ENCODE results near the gene ECHDC1.
"Not testable (repeated sequence)": the region's sequence is repeated elsewhere in the genome, so short reads cannot be mapped to it uniquely, and the experiment has no call there.

Gene ECHDC1, protein sequence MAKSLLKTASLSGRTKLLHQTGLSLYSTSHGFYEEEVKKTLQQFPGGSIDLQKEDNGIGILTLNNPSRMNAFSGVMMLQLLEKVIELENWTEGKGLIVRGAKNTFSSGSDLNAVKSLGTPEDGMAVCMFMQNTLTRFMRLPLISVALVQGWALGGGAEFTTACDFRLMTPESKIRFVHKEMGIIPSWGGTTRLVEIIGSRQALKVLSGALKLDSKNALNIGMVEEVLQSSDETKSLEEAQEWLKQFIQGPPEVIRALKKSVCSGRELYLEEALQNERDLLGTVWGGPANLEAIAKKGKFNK

DNA sequence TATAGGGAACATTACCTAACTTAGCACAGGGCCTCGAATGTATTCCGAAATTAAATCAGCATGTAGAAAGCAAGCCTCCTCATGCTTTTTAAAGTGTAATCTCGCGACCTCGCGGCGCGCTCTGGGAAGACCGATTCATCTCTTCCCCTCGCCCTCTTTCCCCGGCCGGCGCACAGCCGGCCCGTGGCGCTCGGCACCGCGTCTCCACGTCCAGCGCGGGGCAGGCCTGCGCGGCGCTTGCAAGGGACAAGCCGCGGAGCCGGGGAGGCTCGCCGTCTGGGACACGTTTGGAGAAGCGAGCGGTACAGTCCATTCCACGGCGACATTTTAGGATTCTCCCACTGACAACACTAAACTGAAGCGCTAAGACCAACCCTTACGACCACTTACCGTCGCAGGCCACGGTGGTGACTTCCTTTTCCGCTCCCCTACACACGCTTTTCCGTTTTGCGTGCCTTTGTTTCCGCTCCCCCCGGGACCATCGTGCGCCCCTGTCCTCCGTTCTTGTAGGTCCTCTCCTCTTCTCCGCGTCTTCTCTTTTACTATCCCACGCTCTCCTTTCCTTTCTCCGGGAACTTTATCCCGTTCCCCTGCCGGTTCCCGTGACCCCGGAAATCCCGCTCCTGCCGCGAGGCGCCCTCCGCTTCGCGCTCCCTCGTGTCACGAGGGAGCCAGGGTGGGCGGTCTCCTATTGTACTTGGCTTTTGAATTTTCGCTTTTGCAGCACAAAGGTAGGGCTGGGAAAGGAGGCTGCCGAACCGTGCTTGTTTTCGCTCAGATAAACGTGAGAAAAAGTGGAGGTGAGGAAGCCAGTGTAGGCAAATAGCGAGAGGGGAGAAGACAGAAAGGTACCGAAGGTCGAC, at the start of gene ECHDC1:
ECHDC1 (minus strand) TSS at position 664 of the 863 bp plus-strand sequence. CDS start 12,581 bp downstream, outside the sequence.
- DNase-seq, result peak; percentile 74

DNA sequence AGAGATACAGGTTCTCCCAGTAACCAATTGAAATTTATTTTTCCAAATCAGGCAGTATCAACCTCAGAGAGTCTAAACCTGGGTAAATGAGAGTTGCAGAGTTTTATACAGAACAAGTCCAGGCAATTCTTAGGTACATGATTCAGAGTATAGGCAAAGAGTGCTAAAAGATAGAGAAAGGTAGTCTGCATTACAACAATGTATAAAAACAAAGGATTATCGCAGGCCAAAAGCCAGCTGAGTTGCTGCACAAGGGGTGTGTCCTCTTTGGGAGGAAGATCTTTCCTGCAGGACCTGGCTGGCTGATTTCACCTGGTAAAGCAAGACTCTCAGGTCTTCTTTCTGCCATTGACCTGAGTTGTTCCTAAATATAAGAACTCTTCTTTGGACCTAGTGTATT, 48.9 kb upstream of the ECHDC1 start:
- DNase-seq, result no peak

DNA sequence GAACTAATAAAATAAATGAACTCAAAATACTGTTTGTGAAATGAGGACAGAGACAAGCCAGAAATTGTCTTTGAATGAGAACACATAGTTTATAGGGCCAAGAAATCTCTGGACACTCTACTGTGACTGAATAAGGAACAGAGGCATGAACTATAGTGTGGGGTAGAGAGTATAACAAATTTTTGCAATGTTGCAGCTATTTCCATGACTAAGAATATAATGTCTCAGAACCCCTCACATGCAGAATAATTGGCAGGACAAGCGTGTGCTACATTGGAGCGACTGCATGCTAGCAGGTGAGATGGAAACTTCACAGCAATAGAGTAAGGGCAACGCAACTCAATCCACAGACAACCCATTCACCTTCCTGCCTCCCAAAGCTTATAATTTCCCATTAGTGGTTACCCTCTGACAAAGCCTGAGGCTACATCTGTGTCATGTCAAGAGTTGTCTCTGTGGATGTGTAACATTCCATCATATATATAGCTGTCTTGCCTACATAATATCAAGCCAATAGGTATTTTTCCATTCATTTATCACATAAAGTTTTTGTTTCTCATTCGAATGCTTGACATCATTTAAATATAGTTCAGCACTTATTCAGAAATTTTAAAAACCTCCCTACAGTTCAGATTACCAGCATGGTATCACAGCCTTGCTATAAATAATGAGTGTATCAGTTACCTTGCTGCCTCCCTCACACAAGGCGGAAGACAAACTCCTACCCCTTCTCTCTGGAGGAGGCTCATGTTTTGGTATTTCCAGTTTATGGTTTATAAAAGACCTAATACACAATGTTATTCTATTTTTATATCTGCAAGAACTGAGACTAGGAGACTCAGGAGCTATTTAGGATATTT, 47.9 kb upstream of the ECHDC1 start:
- no peak for DNase-seq

DNA sequence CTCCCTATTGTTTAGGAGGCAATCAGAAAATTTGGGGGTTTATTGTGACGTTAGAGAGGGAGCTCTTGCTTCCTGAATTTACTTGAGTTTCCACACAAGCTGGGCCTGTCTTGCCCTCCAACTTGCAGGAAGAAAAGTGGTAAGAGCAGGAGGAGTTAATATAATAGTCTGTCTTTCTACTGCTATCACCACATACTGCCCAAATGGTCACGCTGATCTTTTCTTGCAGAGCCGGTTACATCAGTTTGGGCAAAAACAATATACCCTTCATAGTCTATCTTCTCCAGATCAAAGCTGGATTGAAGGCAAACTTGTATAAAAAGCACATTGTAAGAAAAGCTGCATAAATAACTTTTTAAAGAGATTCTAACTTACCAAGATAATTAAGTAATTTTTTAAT, 46.3 kb upstream of the ECHDC1 start:
- no peak for DNase-seq

DNA sequence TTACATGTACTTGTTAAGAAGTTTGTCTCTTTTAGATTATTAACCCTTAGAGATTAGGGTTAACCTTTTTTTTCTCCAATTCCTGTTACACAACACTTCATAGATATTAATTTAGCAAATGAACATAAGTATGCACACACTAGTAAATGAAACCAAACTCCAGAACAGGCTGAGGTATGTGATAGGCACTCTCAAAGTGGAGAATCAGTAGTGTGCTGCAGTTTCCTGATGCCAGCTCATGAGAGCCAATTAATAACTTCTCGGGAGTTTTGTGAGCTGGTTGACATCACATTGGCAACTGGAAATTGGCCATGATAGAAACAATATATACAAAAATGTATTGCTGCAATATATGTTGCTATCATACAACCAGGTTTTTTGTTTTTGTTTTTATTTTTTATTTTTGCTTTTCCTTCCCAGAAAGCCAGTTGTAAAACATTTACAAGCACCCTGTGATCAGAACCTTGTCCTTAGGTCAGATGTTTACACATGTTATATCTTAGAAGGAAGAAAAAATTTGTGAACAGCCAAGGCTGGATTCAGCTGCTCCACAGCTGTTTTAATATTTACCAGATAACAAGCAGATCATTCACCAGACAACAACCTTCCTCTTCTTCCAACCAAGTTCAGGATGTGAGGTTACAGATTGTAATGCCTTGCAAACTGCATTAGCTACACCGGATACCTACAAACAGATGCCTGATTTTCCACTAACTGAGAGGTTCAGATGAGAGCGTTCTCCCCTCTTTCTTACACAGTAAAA, 42.4 kb upstream of the ECHDC1 start:
- DNase-seq, result no peak

DNA sequence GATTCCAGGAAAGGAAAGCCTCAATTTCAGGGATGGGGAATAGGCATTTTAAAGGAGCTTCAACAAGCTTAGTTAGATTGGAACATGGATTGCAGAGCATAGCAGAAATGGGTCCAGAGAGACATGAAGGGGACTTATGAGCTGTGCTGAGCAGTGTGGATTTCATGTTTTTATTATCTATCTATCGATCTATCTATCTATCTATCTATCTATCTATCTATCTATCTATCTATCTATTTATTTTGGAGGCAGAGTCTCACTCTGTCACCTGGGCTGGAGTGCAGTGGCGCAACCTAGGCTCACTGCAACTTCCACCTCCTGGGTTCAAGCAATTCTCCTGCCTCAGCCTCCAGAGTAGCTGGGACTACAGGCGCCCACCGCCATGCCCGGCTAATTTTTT, 41.4 kb upstream of the ECHDC1 start:
- not testable (repeated sequence) for DNase-seq

DNA sequence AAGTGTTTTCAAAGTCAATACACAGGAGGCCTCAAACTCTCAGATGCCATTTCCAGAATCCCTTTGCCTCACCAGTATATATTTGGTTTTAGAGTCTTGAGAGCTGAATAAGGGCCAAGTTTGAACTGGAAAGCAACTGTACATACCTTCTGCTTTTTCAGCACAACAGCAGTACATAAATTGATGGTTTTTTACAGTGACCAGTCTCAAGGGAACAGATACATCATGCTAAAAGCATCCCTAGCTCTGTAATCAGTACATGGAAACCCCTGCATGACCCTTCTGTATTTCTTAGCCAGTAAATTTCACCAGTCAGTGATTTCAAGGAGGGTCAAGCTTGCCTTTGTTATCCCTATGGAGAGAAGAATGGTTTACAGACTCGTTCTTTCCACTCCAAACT, 40.6 kb upstream of the ECHDC1 start:
- no peak for DNase-seq

DNA sequence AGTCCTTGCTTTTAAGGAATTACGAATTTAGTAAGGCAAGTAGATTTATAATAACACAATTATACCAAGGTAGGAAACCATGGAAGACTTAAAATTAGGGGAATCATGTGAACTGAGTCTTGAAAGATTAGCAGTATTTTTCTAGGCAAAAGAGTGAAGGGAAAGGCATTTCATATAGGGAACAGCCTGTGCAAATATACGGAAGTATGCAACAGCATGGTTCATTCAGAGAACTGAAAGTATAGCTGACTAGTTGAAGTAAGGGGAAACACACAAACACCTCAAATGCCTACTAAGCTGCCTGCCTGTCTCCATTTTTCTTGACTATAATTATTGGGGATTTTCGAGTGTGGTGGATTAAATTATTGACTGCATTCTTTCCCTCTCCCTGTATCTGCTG, 39.0 kb upstream of the ECHDC1 start:
- no peak for DNase-seq

DNA sequence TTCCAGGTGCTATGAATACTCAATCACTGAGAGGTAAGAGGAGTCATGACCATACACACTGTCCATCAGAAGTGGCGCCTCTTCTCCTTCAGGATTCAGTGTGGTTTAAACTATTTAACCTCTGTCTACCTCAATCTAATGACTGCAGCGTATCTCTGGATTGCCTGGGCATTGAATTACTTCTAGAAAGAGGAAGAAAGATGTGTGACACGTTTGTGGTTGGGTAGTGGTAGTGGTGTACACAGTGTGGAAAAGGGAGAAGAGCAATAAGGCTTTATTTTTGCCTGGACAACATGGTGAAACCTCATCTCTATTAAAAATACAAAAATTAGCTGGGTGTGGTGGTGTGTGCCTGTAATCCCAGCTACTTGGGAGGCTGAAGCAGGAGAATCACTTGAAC, 38.0 kb upstream of the ECHDC1 start:
- DNase-seq, result no peak

DNA sequence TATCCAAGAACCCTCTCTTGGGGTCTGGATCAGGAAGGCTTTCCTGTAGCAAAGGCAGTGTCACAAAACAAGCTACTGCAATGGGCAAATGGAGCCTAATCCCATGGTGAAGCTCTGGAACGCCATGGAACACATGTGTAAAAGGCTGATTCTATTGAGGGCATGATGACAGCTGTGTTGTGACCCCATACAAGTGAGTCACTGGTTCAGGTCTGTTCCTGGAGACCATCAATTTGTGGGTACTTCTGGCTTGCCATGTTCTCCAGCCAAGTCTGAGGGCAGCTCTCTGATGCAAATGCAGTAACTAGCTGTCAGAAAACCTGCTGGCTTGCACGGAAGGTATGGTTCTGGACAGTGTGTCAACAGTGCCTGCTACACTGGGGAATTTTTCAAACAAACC, 33.3 kb upstream of the ECHDC1 start:
- no peak for DNase-seq

DNA sequence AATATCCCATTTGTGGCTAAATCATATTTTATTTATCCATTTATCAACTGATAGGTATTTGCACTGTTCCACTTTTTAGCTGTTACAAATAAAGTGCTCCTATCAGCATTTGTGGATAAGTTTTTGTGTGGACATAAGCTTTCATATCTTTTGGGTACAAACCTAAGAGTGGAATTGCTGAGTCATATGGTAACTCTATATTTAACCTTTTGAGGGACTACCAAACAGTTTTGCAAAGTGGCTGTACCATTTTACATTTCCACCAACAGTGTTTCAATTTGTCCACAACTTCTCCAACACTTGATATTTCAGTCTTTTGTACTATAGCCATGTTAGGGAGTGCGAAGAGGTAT, 23.6 kb upstream of the ECHDC1 start:
- DNase-seq, result no peak

DNA sequence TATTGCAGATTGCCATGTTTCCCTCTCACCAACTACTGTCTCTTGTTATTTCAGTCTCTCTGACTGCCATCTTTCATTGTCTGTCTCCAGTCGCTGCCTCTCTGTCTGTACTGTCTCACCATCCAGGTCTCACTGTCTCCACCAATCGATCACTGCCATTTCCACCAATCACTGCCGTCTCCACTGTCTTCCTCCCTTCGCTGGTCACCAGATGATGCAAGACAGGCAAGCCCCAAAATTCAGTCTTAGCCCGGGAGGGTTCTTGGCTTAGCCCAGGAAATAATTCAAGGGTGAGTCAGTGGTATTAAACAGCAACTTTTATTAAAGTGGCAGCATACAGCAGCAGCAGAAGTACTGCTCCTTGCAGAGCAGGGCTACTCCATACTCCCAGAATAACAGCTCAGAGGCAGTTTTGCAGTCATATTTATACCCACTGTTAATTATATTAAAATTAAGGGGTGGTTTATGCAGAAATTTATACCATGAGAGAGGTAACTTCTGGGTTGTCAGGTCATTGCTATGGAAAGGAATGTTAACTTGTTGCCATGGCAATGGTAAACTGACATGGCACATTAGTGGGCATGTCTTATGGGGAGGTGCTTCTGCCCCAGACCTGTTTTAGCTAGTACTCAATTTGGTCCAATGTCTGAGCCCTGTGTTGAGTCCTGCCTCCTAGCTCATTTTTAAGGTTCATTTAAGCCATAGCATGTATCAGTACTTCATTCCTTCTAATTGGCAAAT, 23.0 kb upstream of the ECHDC1 start:
- peak in 1 of 2 donors; percentile 67 for DNase-seq

DNA sequence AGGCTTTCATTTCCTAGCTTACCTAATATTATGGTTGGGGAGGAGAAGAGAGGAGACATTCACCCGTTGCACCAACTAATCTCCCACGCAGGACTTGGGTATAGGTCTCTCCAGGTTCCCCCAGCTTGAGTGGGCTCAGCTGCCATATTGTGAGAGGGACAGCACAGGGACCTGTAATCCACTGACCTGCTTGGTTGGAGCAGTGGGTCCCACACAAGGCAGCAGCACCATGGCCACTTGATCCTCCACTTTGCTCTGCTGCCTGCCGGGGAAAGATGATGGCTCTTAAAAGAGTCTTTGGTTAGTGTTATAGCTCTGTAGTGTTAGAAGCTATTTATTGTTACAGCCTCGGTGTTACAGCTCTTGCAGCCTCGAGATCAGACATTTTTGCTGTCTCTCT, 22.5 kb upstream of the ECHDC1 start:
- no peak for DNase-seq

DNA sequence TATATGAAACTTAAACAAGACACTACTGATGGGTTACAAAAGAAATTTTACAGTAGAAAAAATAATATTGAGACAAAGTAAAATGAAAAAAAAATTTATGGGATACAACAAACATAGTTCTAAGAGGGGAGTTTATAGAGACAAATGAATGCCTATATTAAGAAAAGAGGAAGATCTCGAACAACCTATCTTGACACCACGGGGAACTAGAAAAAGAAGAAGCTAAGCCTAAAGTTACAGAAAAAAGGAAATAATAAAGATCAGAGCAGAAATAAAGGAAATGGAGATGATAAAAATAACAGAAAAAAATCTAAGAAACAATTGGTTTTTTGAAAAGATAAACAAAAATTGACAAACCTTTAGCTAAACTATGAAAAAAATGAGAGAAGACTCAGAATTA, 9.1 kb upstream of the ECHDC1 start:
- no peak for DNase-seq

DNA sequence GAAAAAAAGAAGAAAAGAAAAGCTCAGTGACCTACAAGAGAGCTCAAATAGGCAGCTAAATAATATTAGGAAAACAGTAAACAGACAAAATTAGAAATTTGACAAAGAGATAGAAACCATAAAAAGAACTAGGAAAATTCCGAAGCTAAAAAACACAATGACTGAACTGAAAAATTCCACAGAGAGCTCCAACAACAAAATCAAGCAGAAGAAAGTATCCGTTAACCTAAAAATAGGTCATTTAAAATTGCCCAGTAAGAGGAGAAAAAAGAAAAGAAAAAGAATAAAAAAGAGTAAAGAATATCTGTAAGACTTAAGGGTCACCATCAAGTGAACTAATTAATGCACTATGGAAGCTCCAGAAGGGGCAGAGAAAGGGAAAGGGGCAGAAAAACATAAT, 6.6 kb upstream of the ECHDC1 start:
- no peak for DNase-seq

DNA sequence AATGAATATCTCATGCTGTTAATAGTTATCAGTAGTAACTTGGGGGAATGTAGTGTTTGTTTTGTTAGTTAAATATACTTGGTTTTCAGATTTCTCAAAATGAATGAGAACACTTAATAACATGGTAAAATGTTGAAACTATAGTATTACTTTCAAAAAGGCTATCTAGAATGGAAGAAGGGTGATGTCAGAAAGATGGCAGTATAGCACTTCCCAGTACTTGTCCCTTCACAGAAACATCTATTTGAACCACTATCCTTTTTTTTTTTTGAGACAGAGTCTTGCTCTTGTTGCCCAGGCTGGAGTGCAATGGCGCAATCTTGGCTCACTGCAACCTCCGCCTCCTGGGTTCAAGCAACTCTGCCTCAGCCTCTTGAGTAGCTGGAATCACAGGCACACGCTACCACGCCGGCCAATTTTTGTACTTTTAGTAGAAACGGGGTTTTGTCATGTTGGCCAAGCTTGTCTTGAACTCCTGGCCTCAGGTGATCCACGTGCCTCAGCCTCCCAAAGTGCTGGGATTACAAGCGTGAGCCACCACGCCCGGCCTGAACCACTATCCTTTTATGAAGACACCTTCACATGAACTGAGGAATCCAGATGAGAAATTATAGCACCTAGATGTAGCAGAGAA, 4.7 kb upstream of the ECHDC1 start:
- no peak for DNase-seq

DNA sequence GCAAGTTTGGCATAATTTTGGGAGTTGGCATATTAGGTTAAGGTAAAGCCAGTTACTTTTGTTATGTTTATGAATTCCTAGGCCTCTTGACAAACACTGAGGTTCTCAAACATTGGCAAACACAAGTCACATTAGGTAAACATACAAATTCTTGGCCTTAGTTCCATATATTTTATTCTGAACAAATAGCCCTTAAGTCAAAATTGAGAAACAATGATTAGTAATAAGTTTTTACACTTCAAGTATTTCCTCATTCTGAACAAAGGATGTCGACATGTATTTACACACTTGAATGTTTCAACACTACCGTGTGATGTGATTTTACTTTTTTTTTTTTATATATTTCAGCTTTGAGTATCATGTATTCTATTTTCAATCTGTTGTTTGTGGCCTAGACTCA, 3.8 kb upstream of the ECHDC1 start:
- peak in 1 of 2 donors; percentile 6 for DNase-seq

DNA sequence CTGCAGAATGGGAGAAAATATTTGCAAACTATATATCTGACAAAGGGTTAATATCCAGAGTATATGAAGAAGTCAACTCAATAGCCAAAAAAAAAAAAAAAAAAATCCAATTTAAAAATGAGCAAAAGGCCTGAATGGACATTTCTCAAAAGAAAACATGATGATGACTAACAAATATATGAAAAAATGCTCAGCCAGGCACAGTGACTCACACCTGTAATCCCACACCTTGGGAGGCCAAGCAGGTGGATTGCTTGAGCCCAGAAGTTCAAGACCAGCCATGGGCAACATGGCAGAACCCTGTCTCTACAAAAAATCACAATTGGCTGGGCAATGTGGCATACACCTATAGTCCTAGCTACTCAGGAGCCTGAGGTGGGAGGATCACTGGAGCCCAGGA, 2.1 kb upstream of the ECHDC1 start:
- DNase-seq, result no peak

DNA sequence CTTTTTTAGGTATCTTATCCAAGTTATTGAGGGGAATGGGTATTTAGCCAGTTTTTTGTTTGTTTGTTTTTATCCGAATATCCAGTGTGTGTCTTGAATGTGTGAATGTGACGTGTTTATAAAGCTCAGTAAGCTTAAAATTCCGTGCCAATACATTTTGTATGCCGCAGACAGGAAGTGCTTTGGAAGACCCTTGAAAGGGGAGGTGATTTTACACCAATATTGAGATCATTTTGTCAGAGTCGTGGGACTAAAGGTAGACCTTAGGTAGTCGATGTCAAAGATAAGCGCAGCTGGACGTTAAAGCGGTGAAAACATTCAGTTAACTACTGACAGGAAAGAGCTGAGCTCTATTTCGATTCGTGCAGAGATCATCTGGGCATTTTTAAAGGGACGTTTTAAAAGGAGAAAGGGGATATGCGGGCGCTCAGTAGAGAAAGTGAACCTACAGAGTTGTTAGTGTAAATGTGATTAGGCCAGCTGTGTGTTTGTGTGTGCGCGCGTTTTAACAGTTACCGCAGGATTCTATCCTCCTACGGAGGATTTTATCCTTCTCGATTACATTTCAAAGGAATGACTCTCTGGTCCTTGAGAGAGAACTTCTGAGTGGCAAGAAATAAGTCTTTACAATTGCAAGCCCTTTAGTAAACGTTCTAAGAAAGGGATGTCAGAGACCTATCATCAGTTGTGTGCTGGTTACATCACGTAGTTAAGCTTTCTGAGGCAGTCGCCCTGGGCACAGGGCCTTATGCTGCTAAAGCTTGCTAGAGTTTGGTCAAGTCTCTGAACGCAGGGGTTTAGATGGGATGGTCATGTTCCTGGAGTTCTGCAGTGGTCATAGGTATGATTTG, 625 bp upstream of the ECHDC1 start:
- peak in 1 of 2 donors; percentile 15 for DNase-seq

DNA sequence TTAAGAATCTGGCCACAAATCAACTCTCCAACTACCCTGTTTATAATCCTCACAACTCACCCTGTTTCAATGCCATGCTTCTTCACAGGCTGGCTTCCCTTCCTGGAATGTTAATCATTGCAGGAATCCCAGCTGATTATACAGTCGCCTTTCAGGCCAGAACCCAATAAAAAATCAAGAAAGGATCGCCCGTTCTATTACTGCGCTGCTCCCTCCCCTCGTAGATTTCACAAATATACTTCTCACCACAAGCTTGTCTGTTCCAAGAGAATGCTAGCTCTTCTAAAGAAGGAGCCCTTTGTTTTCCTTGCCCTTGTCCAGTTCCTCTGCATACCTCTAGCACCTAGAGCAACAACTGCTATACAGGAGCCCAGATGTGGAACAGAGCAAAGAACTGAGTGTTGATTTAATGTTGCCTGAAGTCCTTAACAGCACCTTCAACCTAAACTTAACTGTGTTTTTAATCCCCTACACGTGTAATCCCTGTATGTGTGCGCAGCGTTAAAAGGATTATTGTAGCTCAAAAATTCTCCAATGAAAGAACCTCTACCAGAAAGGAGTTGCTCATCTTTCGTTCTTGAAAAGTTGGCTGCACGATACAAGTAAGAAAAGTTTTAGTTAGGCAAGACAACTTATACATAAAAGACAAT, 988 bp downstream of the ECHDC1 start:
- DNase-seq, result no peak
